HG03469 (cell line): Measurements from ENCODE around the gene ZNF491.
"Not testable (repeated sequence)": the region's sequence is repeated elsewhere in the genome, so short reads cannot be mapped to it uniquely, and the experiment has no call there.

Experiments
- ATAC-seq: cut with Tn5 transposase; IDR thresholded peaks from one replicate; pipeline ENCODE4 v1.9.1; 2021; ENCODE audit warnings: mild to moderate bottlenecking, moderate library complexity, moderate number of reproducible peaks; ENCODE audit not compliant: unreplicated experiment

ZNF491 gene

GRCh38 chr19:11806354-11807098, 8.2 kb downstream of the ZNF491 start:
- ATAC-seq, result no peak

- ATAC-seq, result no peak
Measured at GRCh38 chr19:11807099-11807380, 8.7 kb downstream of the ZNF491 start.

- ATAC-seq, result no peak
Measured at GRCh38 chr19:11813703-11814028, 15.3 kb downstream of the ZNF491 start.

- ATAC-seq, result peak; percentile 84
Measured at GRCh38 chr19:11814029-11814699, 15.8 kb downstream of the ZNF491 start, which contains the start of gene ZNF440. Gene ZNF440 (plus strand): TSS chr19:11814273. CDS start chr19:11814448, 175 bp downstream.

- no peak for ATAC-seq
Measured at GRCh38 chr19:11814700-11815035, 16.3 kb downstream of the ZNF491 start.

GRCh38 chr19:11821474-11822109, 23.3 kb downstream of the ZNF491 start:
- ATAC-seq, result no peak

- not testable (repeated sequence) for ATAC-seq
Measured at GRCh38 chr19:11828957-11829876, 30.9 kb downstream of the ZNF491 start.

- ATAC-seq, result no peak
Measured at GRCh38 chr19:11832253-11832912, 34.1 kb downstream of the ZNF491 start.

- no peak for ATAC-seq
Measured at GRCh38 chr19:11833541-11833940, 35.2 kb downstream of the ZNF491 start.

GRCh38 chr19:11835626-11836066, 37.3 kb downstream of the ZNF491 start:
- ATAC-seq, result not testable (repeated sequence)

- ATAC-seq, result no peak
Measured at GRCh38 chr19:11843722-11844121, 45.4 kb downstream of the ZNF491 start.

GRCh38 chr19:11847615-11848014, 49.3 kb downstream of the ZNF491 start:
- ATAC-seq, result not testable (repeated sequence)

- no peak for ATAC-seq
Measured at GRCh38 chr19:11848200-11848593, 49.9 kb downstream of the ZNF491 start.

GRCh38 chr19:11848594-11849469, 50.5 kb downstream of the ZNF491 start, which contains the start of gene ZNF439:
Gene ZNF439 (plus strand): TSS chr19:11848726. CDS start chr19:11848868, 142 bp downstream.
- ATAC-seq, result no peak

- ATAC-seq, result not testable (repeated sequence)
Measured at GRCh38 chr19:11850289-11850688, 52.0 kb downstream of the ZNF491 start.

GRCh38 chr19:11853358-11853757, 55.0 kb downstream of the ZNF491 start:
- ATAC-seq, result no peak

GRCh38 chr19:11856596-11857250, 58.4 kb downstream of the ZNF491 start:
- ATAC-seq, result no peak
